Measurements from ENCODE around the gene HDAC5.
"Not testable (repeated sequence)": the region's sequence is repeated elsewhere in the genome, so short reads cannot be mapped to it uniquely, and the experiment has no call there.

HDAC5 gene

GRCh38 chr17:44039829-44040635 is 83.4 kb downstream of the HDAC5 start:
- no peak overlapping the region for H3K4me3 ChIP-seq (replicated peaks; ENCODE audit: insufficient read depth, low read length)
- no peak for DNase-seq (ENCODE audit: low read depth in 1 of 2, low spot score in 1 of 2)
- no peak overlapping the region for H3K27ac ChIP-seq (replicated peaks)
- TF ChIP-seq REST (IDR thresholded peaks at IDR 0.05; ENCODE audit: insufficient replicate concordance, low read depth) = no peak
- no peak for TF ChIP-seq SPI1 (IDR thresholded peaks at IDR 0.05; ENCODE audit: borderline replicate concordance, low read depth)
- TF ChIP-seq CTCF (IDR thresholded peaks at IDR 0.05; ENCODE audit: insufficient read depth, low read length) = no peak
- TF ChIP-seq POLR2AphosphoS5 (IDR thresholded peaks at IDR 0.05; ENCODE audit: low read depth) = no peak
- no peak for TF ChIP-seq GABPA (IDR thresholded peaks at IDR 0.05; ENCODE audit: low read depth)
- no peaks in the 10 kb centered on the region for H3K27me3 ChIP-seq (ENCODE audit: insufficient read depth, poor library complexity, severe bottlenecking)

GRCh38 chr17:44038604-44039011 is 84.8 kb downstream of the HDAC5 start:
- DNase-seq (ENCODE audit: low read depth in 1 of 2, low spot score in 1 of 2) = no peak
- Histone ChIP-seq H3K27me3 (ENCODE audit: insufficient read depth, poor library complexity, severe bottlenecking) (no peaks in the 10 kb centered on the region), H3K4me3 (replicated peaks; ENCODE audit: insufficient read depth, low read length) (no peak overlapping the region), H3K27ac (replicated peaks) (no peak overlapping the region)
- TF ChIP-seq CTCF (IDR thresholded peaks at IDR 0.05; ENCODE audit: insufficient read depth, low read length) (no peak), POLR2AphosphoS5 (IDR thresholded peaks at IDR 0.05; ENCODE audit: low read depth) (no peak), REST (IDR thresholded peaks at IDR 0.05; ENCODE audit: insufficient replicate concordance, low read depth) (no peak), GABPA (IDR thresholded peaks at IDR 0.05; ENCODE audit: low read depth) (no peak), SPI1 (IDR thresholded peaks at IDR 0.05; ENCODE audit: borderline replicate concordance, low read depth) (no peak)

GRCh38 chr17:44037471-44037870 is 86.0 kb downstream of the HDAC5 start:
- Histone ChIP-seq H3K27ac (replicated peaks) (no peak overlapping the region), H3K4me3 (replicated peaks; ENCODE audit: insufficient read depth, low read length) (no peak overlapping the region), H3K27me3 (ENCODE audit: insufficient read depth, poor library complexity, severe bottlenecking) (no peaks in the 10 kb centered on the region)
- TF ChIP-seq GABPA (IDR thresholded peaks at IDR 0.05; ENCODE audit: low read depth) = no peak
- no peak for TF ChIP-seq REST (IDR thresholded peaks at IDR 0.05; ENCODE audit: insufficient replicate concordance, low read depth)
- no peak for TF ChIP-seq SPI1 (IDR thresholded peaks at IDR 0.05; ENCODE audit: borderline replicate concordance, low read depth)
- no peak for TF ChIP-seq CTCF (IDR thresholded peaks at IDR 0.05; ENCODE audit: insufficient read depth, low read length)
- no peak for DNase-seq (ENCODE audit: low read depth in 1 of 2, low spot score in 1 of 2)

- not testable (repeated sequence) for H3K4me3 ChIP-seq (replicated peaks; ENCODE audit: insufficient read depth, low read length); DNase-seq (ENCODE audit: low read depth in 1 of 2, low spot score in 1 of 2); H3K27me3 ChIP-seq (ENCODE audit: insufficient read depth, poor library complexity, severe bottlenecking); H3K27ac ChIP-seq (replicated peaks)
Measured at GRCh38 chr17:44034688-44035087, 88.8 kb downstream of the HDAC5 start.
